GM18858 (cell line): ENCODE measurements around the gene GDF11.

ENCODE experiments used
- ATAC-seq: cut with Tn5 transposase; IDR thresholded peaks from one replicate; pipeline ENCODE4 v1.9.1; 2021; ENCODE audit not compliant: unreplicated experiment

The GDF11 gene

DNA sequence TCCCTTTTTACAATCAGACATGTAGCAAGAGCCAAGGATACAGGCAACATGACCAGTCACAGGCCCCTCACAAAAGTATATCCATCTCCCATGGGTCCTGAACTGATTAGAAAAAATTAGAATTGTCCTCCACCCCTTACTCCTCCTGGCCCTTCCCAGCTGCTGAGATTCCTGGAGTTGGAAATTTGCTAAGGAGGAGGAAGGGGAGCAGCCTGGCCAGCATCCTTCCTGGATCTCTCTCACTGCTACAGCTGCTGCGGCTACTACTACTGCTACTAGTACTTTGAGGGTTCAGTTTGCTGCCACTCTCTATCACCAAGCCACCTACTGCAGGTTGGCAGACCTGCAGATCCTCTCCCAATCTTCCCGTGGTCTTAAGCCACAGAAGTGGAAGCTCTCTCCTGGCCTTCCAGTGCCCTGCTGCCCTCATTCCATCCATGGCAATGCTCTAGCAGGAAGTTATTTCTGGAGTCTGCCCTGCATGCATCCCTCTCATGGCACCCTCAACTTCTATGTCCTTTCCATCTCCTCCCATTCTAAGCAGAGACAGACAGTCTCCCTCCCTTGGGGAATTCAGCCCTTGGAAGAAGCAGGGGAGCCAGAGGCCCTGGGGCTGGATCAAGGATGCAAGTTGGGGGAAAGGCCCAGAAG, 36.2 kb upstream of the GDF11 start:
- no peak for ATAC-seq

GRCh38 chr12:55707219-55707671, 35.7 kb upstream of the GDF11 start:
- ATAC-seq, result no peak

- ATAC-seq, result no peak
Measured at GRCh38 chr12:55707841-55708694, 34.9 kb upstream of the GDF11 start, which contains the start of gene ITGA7. Gene ITGA7, minus strand, starts transcription at chr12:55707904. Its CDS starts 222 bp downstream, at chr12:55707682.

- no peak for ATAC-seq
Measured at GRCh38 chr12:55708695-55709233, 34.2 kb upstream of the GDF11 start.

GRCh38 chr12:55711786-55712553, 31.0 kb upstream of the GDF11 start:
- no peak for ATAC-seq

DNA sequence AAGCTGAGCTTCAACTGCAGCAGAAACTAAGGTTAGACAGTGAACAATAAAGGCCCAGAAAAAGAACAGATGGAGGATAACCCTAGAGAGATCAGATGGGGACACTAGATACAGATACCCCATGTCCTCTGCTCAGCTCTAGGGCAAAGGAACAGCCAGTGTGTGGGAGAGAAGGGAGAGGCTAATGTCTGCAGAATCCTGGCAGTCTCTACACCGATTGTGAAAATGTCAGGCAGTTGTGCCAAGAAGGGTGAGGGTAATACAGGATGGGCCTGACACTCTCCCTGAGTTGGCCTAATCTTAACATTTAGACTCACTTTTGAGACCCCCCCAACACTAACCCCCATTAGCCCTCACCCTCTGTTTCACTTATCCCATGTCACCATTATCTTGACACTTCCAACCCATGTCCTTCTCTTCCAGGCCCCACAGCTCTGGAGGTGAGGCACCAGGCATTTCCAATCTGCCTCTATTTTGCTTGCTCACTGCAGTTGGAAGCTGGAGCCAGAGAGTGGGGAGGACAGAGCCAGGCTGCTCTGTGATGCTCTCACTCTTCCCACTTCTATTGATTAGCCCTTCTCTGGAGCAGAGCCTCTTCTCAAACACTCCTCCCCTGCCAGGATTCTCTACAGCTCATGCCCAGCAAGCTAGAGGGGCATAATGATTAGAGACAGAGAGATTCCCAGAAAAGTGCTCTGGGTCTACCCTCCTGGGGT, 30.1 kb upstream of the GDF11 start:
- no peak for ATAC-seq

DNA sequence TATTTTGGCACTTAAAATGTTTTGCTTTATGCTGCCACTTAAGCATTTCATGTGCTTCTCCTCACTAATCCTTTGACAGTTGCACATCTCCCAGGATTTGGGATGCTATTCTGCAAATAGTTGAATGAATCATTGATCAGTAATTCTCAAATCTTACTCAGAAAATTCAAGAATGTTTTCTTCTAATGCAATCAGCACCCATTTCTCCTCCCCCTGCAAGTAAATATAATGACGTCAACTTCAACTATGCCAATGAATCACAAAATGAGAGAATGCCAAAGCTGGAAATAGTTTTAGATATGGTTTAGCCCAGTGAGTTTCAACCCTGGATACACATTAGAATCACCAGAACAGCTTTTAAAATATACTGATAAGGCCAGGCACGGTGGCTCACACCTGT, 29.2 kb upstream of the GDF11 start:
- ATAC-seq, result no peak

- no peak for ATAC-seq
Measured at GRCh38 chr12:55715169-55715764, 27.7 kb upstream of the GDF11 start.

DNA sequence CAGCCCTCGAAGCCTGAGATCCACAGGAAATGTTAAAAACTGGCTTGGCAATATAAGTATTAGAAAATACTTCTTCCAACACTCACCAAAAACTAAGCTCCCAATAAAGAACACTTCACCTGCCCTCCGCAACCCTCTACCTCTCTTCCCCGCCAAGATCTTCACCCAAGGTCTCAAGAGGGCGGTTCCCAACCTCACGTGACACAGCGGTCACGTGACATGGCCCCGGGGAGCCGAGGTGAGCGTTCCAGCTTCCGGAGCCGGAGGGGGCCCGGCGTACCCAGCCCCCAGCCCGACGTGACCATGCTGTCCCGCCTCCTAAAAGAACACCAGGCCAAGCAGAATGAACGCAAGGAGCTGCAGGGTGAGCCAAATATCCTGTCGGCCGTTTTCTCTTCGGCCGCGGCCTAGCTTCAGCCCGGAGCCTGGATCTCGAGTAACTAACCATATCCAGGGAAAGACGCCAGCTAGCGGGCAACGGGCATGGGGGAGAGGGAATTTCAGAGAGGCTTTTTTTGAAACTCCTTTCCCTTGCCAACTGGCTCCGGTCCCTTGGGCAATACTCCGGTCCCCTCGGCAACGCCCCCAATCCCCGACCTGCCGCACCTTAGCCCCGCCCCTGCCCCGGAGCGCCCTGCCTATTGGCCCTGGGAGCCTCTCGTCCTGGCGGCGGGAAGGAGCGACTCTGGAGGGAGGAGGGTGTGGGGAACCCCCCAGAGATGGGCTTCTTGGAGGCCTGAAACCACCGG, 26.9 kb upstream of the GDF11 start, which contains the start of gene BLOC1S1:
TSS of gene BLOC1S1 (plus strand) at position 214 of the 749 bp plus-strand sequence. CDS start at position 220, 6 bp downstream.
- ATAC-seq, result peak; percentile 79

GRCh38 chr12:55716582-55716957, 26.4 kb upstream of the GDF11 start:
- no peak for ATAC-seq

DNA sequence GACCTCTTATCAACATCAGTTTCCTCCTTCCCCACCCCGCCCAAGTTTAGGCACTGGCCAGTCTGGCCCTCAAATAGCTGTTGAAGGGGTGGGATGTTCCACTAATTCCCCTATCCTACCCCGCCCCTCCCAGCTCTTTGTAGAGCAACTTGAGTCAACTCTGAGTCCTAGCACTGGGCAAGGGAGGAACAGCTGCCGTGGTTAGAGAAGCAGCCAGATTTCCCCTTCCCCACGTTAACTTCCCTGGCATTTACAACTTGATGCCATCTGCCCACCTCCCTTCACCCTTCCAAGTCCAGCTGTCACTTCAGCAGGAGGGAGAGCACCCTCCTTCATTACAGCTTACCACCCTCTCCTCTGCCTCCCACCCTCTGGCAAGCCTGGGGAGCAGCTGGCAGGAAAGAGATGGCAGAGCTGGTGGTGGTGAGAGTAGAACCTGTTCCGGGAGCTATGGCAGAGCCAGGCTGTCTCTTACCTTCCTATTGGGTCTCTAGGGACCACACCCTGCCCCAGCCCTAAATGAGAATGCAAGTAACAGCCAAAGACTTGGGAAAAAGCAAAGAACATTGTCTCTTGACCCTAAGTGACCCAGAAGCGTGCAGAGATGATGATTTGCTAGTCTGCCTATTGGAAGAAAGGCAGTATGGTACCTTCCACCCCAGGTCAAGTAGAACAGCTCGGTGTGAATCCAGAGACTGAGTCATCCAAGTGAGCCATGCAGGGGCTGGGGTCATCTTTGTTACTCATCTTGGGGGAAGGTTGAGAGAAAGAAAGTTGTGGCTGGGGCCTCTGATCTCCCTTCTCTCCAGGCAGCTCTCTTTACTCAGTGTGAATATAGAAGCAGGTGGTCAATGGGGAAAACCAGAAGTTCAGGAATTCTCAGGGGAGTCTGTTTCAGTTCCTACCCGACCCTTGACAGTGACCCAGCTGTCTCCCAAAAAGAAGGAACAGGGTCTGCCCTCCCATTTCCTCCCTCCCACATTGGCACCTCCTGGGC, 25.6 kb upstream of the GDF11 start:
- no peak for ATAC-seq

GRCh38 chr12:55718015-55718414, 24.9 kb upstream of the GDF11 start:
- ATAC-seq, result no peak

DNA sequence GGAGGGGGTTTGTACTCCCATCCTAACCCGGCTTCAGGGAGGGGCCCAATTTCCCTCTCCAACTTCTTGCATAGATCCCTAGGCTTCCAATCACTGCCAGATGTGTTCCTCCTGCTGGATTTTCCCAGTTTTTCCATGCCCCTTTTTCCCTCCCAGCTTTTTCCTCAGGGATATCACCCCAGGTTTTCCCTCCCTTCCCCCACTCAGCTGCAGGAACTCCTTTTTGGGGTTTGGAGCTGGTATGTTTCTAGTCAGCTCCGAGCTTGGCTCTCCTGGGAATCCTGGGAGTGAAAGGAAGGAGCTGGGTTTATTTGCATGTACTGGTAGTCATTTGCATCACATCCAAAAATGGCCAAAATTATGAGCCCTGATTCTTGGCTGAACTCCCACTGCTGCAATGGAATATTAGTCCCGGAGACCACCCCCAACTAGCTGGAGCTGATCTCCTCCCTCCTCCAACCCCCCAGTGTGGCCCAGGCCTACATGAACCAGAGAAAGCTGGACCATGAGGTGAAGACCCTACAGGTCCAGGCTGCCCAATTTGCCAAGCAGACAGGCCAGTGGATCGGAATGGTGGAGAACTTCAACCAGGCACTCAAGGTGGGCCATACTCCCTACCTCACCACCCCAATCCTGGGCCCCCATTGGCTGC, 24.2 kb upstream of the GDF11 start:
- ATAC-seq, result no peak

DNA sequence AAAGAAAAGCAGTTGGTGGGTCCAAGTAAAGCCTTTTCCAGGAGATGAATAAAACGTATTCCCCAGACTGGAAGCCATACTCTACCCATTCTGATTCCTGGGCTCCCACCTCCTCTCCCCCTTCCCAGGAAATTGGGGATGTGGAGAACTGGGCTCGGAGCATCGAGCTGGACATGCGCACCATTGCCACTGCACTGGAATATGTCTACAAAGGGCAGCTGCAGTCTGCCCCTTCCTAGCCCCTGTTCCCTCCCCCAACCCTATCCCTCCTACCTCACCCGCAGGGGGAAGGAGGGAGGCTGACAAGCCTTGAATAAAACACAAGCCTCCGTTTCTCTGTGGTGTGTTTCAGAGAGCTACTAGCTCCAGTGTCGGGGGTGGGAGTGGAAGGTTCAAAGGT, 23.6 kb upstream of the GDF11 start:
- no peak for ATAC-seq

DNA sequence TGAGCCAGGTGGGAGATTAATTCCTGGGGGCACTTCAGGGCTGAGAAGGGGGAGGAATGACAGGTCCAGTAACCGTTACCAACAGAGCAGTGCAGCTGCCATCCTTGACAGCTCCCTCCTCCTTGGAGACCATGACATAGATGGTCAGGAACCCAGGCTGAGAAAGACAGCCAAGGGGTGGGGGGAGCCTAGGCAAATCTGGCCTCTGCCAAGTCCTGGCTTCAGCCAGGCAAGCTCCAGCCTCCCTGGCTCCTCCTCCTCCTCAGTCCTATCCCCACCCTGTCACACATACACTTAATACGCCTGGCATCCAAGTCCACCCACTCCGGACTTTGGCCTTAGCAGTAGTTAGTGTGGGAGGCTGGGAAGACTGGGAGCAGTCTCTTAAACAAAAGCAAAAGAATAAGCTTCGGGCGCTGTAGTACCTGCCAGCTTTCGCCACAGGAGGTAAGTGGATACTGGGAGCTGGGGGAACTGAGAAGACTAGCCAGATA, 22.8 kb upstream of the GDF11 start, which contains the start of gene RDH5:
TSS of gene RDH5 (plus strand) at position 323 of the 494 bp plus-strand sequence. CDS start 792 bp downstream, outside the sequence.
- ATAC-seq, result no peak

DNA sequence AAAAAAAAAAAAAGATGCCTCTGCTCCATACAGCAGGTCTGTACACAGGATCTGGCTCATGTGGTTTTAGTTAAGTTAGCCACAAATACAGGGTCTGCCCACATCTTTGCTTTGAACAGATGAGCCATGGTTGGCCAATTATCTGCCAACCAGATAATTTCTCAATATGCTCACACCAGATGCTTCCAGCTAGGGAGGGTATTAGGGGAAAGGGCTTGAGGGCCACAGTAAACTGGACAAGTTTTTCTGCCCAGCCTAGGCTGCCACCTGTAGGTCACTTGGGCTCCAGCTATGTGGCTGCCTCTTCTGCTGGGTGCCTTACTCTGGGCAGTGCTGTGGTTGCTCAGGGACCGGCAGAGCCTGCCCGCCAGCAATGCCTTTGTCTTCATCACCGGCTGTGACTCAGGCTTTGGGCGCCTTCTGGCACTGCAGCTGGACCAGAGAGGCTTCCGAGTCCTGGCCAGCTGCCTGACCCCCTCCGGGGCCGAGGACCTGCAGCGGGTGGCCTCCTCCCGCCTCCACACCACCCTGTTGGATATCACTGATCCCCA, 22.0 kb upstream of the GDF11 start:
- no peak for ATAC-seq

DNA sequence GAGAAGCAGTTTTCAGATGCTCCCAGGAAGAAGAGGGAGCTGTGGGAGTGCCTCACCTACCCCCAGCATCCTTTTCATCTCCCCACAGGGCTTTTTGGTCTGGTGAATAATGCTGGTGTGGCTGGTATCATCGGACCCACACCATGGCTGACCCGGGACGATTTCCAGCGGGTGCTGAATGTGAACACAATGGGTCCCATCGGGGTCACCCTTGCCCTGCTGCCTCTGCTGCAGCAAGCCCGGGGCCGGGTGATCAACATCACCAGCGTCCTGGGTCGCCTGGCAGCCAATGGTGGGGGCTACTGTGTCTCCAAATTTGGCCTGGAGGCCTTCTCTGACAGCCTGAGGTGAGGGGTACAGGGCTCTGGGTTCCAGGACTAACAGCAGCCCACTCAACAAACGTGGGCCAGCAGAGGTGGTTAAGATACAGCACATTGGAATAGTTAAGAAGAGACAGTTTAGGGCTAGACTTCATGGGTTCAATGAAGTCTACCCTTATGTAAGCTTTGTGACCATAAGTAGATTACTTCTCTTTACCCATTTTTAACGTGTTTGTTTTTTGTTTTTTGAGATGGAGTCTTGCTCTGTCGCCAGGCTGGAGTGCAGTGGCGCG, 21.2 kb upstream of the GDF11 start:
- no peak for ATAC-seq
